HepG2 (cell line): Measurements from ENCODE around the gene MTOR. TPM values are rescaled to one million over a fixed set of nuclear protein-coding genes. Genes with fewer than 3 reads are reported as not detected.
A peak's percentile ranks its signal among the peaks of the same experiment; 100 is the strongest.

Source experiments
- ATAC-seq: fragments of 200-7000 bp; cut with Tn5 transposase; 3 replicates; pipeline ENCODE4 v1.9.1; 2020; ENCODE audit warnings: mild to moderate bottlenecking, moderate library complexity
- BruUV-seq: library from RNA; stranded (reverse); fragments of 400-500 nt; replicated peaks from 2 replicates; lab custom pipeline; 2021; lab: Mats Ljungman, UMichigan
- CTCF ChIA-PET: fragments of 300-600 bp; formaldehyde crosslinking; extraction: SDS; loops from one replicate; lab custom pipeline; 2021; ENCODE audit warnings: low total read pairs, inconsistent platforms, low intra/inter-chr PET ratio; lab: Yijun Ruan, JAX
- POLR2A ChIA-PET: fragments of 350-600 bp; sonication (Branson Sonifier 250); formaldehyde crosslinking; loops from one replicate; lab custom pipeline; 2020; ENCODE audit warnings: antibody characterized with exemption, inconsistent platforms; lab: Yijun Ruan, JAX
- DNase-seq: peaks from one replicate; pipeline ENCODE4 v3.0.0-alpha.2; 2015; ENCODE audit warnings: low spot score
- FAIRE-seq: peaks from 3 replicates; lab custom pipeline; 2011; peaks lifted over from hg19 to GRCh38; lab: Jason Lieb, UNC
- H2AFZ ChIP-seq: one replicate; pipeline ENCODE4 v1.6.1; 2011; ENCODE audit warnings: low read length, inconsistent platforms
- H3K27ac ChIP-seq: fragments of 300-600 bp; 3 replicates; pipeline ENCODE4 v1.8.0; 2011; ENCODE audit warnings: mixed run types, mild to moderate bottlenecking, mixed read lengths, low read length, inconsistent platforms; ENCODE audit not compliant: insufficient read depth; ENCODE audit errors: extremely low read length
- H3K27me3 ChIP-seq, 2 experiments: fragments of 200-600 bp in 1 of 2; 2 replicates in 1 of 2; 3 replicates in 1 of 2; pipeline versions ENCODE4 v1.6.0 to v1.8.0; 2011; ENCODE audit warnings: low read length in 2 of 2, mild to moderate bottlenecking in 2 of 2, moderate library complexity in 2 of 2, inconsistent platforms in 1 of 2; ENCODE audit not compliant: insufficient read depth in 2 of 2, control insufficient read depth in 1 of 2
- H3K36me3 ChIP-seq, 2 experiments: fragments of 200-600 bp in 1 of 2; replicated peaks in 1 of 2; 2 replicates in 1 of 2; 3 replicates in 1 of 2; pipeline versions ENCODE4 v1.5.1 to v1.8.0; 2011; ENCODE audit warnings: low read length in 2 of 2, inconsistent platforms in 1 of 2; ENCODE audit not compliant: insufficient read depth in 2 of 2, control insufficient read depth in 1 of 2
- H3K4me1 ChIP-seq: 2 replicates; pipeline ENCODE4 v1.5.1; 2012; ENCODE audit warnings: low read length, inconsistent platforms; ENCODE audit not compliant: insufficient read depth
- H3K4me2 ChIP-seq: 2 replicates; pipeline ENCODE4 v1.6.0; 2011; ENCODE audit warnings: low read depth, low read length, inconsistent platforms
- H3K4me3 ChIP-seq, 3 experiments: fragments of 200-600 bp in 1 of 3; sonication (generic), shearing (Covaris generic) in 1 of 3; replicated peaks in 1 of 3; 2 replicates each; pipeline ENCODE4 v1.5.1; 2011 to 2016; ENCODE audit warnings: low read length in 3 of 3, inconsistent platforms in 2 of 3, low read depth in 2 of 3, mild to moderate bottlenecking in 2 of 3, control low read depth in 1 of 3, mixed read lengths in 1 of 3; ENCODE audit not compliant: insufficient read depth in 1 of 3
- H3K79me2 ChIP-seq: one replicate; pipeline ENCODE4 v1.6.1; 2011; ENCODE audit warnings: low read length, inconsistent platforms; ENCODE audit not compliant: insufficient read depth
- H3K9ac ChIP-seq: 2 replicates; pipeline ENCODE4 v1.6.0; 2011; ENCODE audit warnings: mild to moderate bottlenecking, low read depth, low read length, inconsistent platforms; ENCODE audit not compliant: insufficient read depth
- H3K9me3 ChIP-seq: 2 replicates; pipeline ENCODE4 v1.5.1; 2012; ENCODE audit warnings: mild to moderate bottlenecking, low read length
- H4K20me1 ChIP-seq: 2 replicates; pipeline ENCODE4 v1.6.0; 2011; ENCODE audit warnings: inconsistent platforms, mild to moderate bottlenecking, low read length, moderate library complexity; ENCODE audit not compliant: insufficient read depth
- ATF7 ChIP-seq, 2 experiments: fragments of 450-650 bp in 1 of 2; sonication (generic) in 1 of 2; formaldehyde crosslinking in 1 of 2; IDR thresholded peaks; 2 replicates each; pipeline versions ENCODE4 v1.4.0 to v1.6.1; 2016 to 2020; ENCODE audit warnings: antibody characterized with exemption in 1 of 2, mild to moderate bottlenecking in 1 of 2, missing genetic modification reagents in 1 of 2
- CREB1 ChIP-seq, 2 experiments: fragments of 450-650 bp in 1 of 2; IDR thresholded peaks; 2 replicates each; pipeline ENCODE4 v1.6.1; 2016 to 2017; ENCODE audit warnings: control low read depth in 1 of 2, mild to moderate bottlenecking in 1 of 2, missing compliant biosample characterization in 1 of 2, missing genetic modification characterization in 1 of 2
- DMAP1 ChIP-seq: IDR thresholded peaks from 2 replicates; pipeline ENCODE4 v1.6.1; 2016
- SNAI1 ChIP-seq: sonication (generic); formaldehyde crosslinking; IDR thresholded peaks from 2 replicates; pipeline ENCODE4 v1.5.0; 2020; ENCODE audit warnings: mild to moderate bottlenecking, missing genetic modification reagents, borderline replicate concordance
- SRSF4 ChIP-seq: fragments of 200-400 bp; formaldehyde crosslinking; IDR thresholded peaks from one replicate; pipeline ENCODE4 v1.6.1; 2018; ENCODE audit warnings: mild to moderate bottlenecking, low read depth, low read length, moderate library complexity; ENCODE audit not compliant: poor library complexity, severe bottlenecking
- TBP ChIP-seq: sonication (generic); formaldehyde crosslinking; IDR thresholded peaks from 2 replicates; pipeline ENCODE4 v1.5.0; 2020; ENCODE audit warnings: missing genetic modification reagents
- WIZ ChIP-seq: sonication (generic); formaldehyde crosslinking; IDR thresholded peaks from 2 replicates; pipeline ENCODE4 v1.5.1; 2020; ENCODE audit warnings: mild to moderate bottlenecking, missing genetic modification reagents
- ZFP1 ChIP-seq: IDR thresholded peaks from 2 replicates; pipeline ENCODE4 v1.6.1; 2016
- ZNF563 ChIP-seq: sonication (generic); formaldehyde crosslinking; IDR thresholded peaks from 2 replicates; pipeline ENCODE4 v1.8.0; 2022; ENCODE audit warnings: mild to moderate bottlenecking, moderate library complexity, missing genetic modification reagents
- ZNF724P ChIP-seq: sonication (generic); formaldehyde crosslinking; IDR thresholded peaks from 2 replicates; pipeline ENCODE4 v1.8.0; 2022; ENCODE audit warnings: missing genetic modification reagents, borderline replicate concordance
- WGBS: methylation state at CpG from one replicate; pipeline ENCODE4 v1.1.6; 2017; ENCODE audit warnings: low lambda C conversion rate; 5-methylcytosine and 5-hydroxymethylcytosine counted together
- in situ Hi-C: cut with HindIII; loops from 2 replicates; pipeline ENCODE4 v1.10.0; 2017; ENCODE audit warnings: low pct_unique_long_range_greater_than_20kb; ENCODE audit not compliant: extremely low pct_ligation_motif_present
- intact Hi-C: fragments of 100-400 bp; cut with micrococcal nuclease; formaldehyde crosslinking; loops from one replicate; pipeline ENCODE4 v1.10.0; 2022; ENCODE audit not compliant: unreplicated experiment
- polyA plus RNA-seq, 8 experiments: library from polyadenylated mRNA; depleted of rRNA in 3 of 8; stranded (reverse) in 7 of 8; unstranded in 1 of 8; fragments of >200 nt; fragmentation: Illumina TruSeq in 4 of 8; extraction: Trizol in 4 of 8; gene quantifications; 2 replicates each; pipeline versions ENCODE4 v1.2.1 to v1.2.3, GENCODE V29; 2011 to 2016; ENCODE audit warnings: low read depth in 4 of 8, missing spikeins in 1 of 8, mixed read lengths in 1 of 8; ENCODE audit not compliant: insufficient read depth in 1 of 8
- total RNA-seq, 5 experiments: library from RNA; depleted of rRNA; stranded (reverse); fragments of >200 nt; fragmentation: Illumina TruSeq; extraction: Trizol; gene quantifications; 2 replicates each; pipeline ENCODE4 v1.2.3, GENCODE V29; 2016; ENCODE audit warnings: low read depth in 1 of 5
- TF ChIP-seq, protein P1 (sequence below): sonication (generic); formaldehyde crosslinking; IDR thresholded peaks from 2 replicates; pipeline ENCODE4 v1.8.1; 2023; ENCODE audit warnings: mild to moderate bottlenecking, missing genetic modification reagents
- TF ChIP-seq, protein P2 (sequence below): sonication (generic); formaldehyde crosslinking; IDR thresholded peaks from 2 replicates; pipeline ENCODE4 v1.4.0; 2020; ENCODE audit warnings: mild to moderate bottlenecking, missing genetic modification reagents

MTOR gene
- total and polyA plus RNA-seq, 2 of the 13 experiments (the other 11 are each of a cell fraction or from before 2014, with no cell fraction given): 24.6 to 34.6 TPM

DNA sequence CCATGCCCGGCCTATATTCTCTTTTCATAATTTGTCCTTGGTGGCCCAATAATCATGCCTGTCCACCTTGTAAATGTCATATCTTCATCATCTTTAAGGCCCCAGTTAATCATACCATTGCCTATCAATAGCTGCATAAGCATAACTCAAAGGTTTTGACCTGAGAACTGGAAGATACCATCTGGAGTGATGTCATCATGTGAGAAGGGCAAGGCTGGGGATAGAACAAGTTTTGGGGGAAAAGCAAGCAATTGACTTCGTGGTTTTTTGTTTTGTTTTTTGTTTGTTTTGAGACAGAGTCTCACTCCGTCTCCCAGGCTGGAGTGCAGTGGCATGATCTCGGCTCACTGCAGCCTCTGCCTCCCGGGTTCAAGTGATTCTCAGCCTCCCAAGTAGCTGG, 16.8 kb upstream of the MTOR start:
- Histone ChIP-seq H3K9ac (no peak overlapping the region), H3K36me3 (peaks cover 17 to 24% of the 10 kb centered on the region in 2 experiments), H3K79me2 (peaks cover 33% of the 10 kb centered on the region), H4K20me1 (no peaks in the 10 kb centered on the region), H3K27ac (no peak overlapping the region), H3K4me3 (no peak overlapping the region), H2AFZ (no peak overlapping the region), H3K9me3 (no peaks in the 10 kb centered on the region), H3K4me2 (no peak overlapping the region), H3K27me3 (no peaks in the 10 kb centered on the region), H3K4me1 (peaks cover 21% of the 10 kb centered on the region)
- TF ChIP-seq DMAP1 (CRISPR knock-in tag) (no peak), ATF7 (IDR thresholded peaks at IDR 0.05) (peak; percentile 68), ATF7 (CRISPR knock-in tag; IDR thresholded peaks at IDR 0.05) (no peak), ZFP1 (CRISPR knock-in tag) (no peak), ZNF724P (no peak), CREB1 (IDR thresholded peaks at IDR 0.05) (0 out of 2 replicates have a peak, but pooled peaks have one; percentile 10), CREB1 (CRISPR knock-in tag; IDR thresholded peaks at IDR 0.05) (no peak)
- 94% methylated on average over 5 of the region's 5 CpGs for WGBS
- in situ Hi-C loops: no loop called here
- DNase-seq (no peak), ATAC-seq (no peak), FAIRE-seq (no peak)
- no TSS peak for BruUV-seq
- ChIA-PET POLR2A (interaction anchor here (1.2 kb wide), 1 partner anchor 22 kb away, joined by 3 read pairs; no protein-coding TSS in a partner anchor), CTCF (no interaction called here)
- intact Hi-C loops: no loop called here

DNA sequence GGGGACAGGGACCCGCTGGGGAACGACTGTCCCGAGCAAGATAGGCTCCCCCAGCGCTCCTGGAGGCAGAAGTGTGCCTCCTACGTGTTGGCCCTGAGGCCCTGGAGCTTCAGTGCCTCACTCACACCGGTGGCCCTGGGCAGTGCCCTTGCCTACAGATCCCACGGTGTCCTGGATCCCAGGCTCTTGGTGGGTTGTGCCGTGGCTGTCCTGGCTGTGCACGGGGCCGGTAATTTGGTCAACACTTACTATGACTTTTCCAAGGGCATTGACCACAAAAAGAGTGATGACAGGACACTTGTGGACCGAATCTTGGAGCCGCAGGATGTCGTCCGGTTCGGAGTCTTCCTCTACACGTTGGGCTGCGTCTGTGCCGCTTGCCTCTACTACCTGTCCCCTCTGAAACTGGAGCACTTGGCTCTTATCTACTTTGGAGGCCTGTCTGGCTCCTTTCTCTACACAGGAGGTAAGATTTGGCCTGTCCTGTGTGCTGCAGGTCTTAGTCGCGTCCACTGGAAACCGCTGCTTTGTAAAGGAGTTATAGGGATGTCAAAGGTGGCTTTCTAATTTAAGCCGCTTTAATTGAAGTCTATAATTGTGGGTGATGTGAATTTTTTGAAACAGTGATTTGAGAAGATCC, 11.4 kb upstream of the MTOR start:
- ChIA-PET CTCF (no interaction called here), POLR2A (interaction anchor here (0.6 to 5.0 kb wide), 8 partner anchors 11 to 463 kb away, joined by 3 to 89 read pairs (median 4); partner anchors contain the start of gene MTOR)
- Histone ChIP-seq H3K27me3 (no peaks in the 10 kb centered on the region; a peak in 1 of 5 replicates), H3K9me3 (no peaks in the 10 kb centered on the region), H2AFZ (no peak overlapping the region), H3K79me2 (peaks cover 29% of the 10 kb centered on the region), H3K27ac (peak overlapping the region; percentile 98), H3K36me3 (peaks cover 0 to 2% of the 10 kb centered on the region in 2 experiments; a peak in 1 of 5 replicates), H4K20me1 (no peaks in the 10 kb centered on the region), H3K4me3 (peak overlapping the region; percentile 78 to 95 (median 83)), H3K4me1 (peaks cover 49% of the 10 kb centered on the region), H3K9ac (peak overlapping the region; percentile 99), H3K4me2 (peak overlapping the region; percentile 81)
- FAIRE-seq (no peak), ATAC-seq (peak; percentile 82), DNase-seq (no peak)
- WGBS: under 1% methylated on average over 13 of the region's 22 CpGs
- TSS peak; percentile 69 for BruUV-seq
- in situ Hi-C loops (no loop called here), intact Hi-C loops (no loop called here)
- TF ChIP-seq SNAI1 (peak; percentile 77; the same call in 1 of the 2 replicates), WIZ (CRISPR knock-in tag) (0 out of 2 replicates have a peak, but pooled peaks have one; percentile 4), TBP (CRISPR knock-in tag) (no peak), SRSF4 (no peak), ZNF563 (0 out of 2 replicates have a peak, but pooled peaks have one; percentile 65)
- TF ChIP-seq, protein P1, sequence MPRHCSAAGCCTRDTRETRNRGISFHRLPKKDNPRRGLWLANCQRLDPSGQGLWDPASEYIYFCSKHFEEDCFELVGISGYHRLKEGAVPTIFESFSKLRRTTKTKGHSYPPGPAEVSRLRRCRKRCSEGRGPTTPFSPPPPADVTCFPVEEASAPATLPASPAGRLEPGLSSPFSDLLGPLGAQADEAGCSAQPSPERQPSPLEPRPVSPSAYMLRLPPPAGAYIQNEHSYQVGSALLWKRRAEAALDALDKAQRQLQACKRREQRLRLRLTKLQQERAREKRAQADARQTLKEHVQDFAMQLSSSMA (CRISPR knock-in tag): no peak
- TF ChIP-seq, protein P2, sequence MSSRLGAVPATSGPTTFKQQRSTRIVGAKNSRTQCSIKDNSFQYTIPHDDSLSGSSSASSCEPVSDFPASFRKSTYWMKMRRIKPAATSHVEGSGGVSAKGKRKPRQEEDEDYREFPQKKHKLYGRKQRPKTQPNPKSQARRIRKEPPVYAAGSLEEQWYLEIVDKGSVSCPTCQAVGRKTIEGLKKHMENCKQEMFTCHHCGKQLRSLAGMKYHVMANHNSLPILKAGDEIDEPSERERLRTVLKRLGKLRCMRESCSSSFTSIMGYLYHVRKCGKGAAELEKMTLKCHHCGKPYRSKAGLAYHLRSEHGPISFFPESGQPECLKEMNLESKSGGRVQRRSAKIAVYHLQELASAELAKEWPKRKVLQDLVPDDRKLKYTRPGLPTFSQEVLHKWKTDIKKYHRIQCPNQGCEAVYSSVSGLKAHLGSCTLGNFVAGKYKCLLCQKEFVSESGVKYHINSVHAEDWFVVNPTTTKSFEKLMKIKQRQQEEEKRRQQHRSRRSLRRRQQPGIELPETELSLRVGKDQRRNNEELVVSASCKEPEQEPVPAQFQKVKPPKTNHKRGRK: no peak
